Measurements from ENCODE around the gene MAGI2. TPM values are rescaled to one million over a fixed set of nuclear protein-coding genes. Genes with fewer than 3 reads are reported as not detected.

The MAGI2 gene
- total RNA-seq, 1 experiment from 2014 or later = 0.22 TPM

DNA sequence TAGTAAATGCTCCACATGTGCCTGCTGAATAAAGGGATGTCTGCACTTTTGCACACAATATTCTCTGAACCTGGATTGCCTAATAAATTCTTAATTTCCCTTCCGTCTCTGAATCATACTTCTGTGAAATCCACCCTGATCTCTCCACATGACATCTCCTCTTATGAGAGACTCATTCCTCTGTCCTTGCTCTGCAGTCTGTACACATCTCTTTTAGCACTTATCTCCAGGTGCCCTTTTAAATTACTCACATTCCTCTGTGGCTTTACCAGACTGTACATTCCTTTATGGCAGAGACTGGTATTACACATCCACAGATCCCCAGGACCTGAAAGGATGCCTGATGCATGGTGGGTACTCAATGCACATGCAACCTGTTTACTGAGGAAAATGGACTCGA lies 1127.3 kb downstream of the MAGI2 start:
- Histone ChIP-seq H3K9me3 (ENCODE audit: control insufficient read depth in 1 of 2, insufficient read depth in 1 of 2, low read depth in 1 of 2, low read length in 2 of 2) (no peaks in the 10 kb centered on the region), H4K20me1 (ENCODE audit: insufficient read depth) (no peaks in the 10 kb centered on the region; the same call in 1 of the 2 replicates), H3K4me2 (ENCODE audit: low read length) (no peak overlapping the region), H2AFZ (ENCODE audit: low read depth, low read length, poor library complexity, severe bottlenecking) (no peak overlapping the region), H3K27me3 (ENCODE audit: insufficient read depth, low read length) (peaks cover 24% of the 10 kb centered on the region; the same call in 1 of the 2 replicates), H3K79me2 (ENCODE audit: insufficient read depth, low read length) (no peaks in the 10 kb centered on the region), H3K9me2 (ENCODE audit: insufficient read depth) (no peaks in the 10 kb centered on the region), H3K27ac (ENCODE audit: low read depth, low read length) (no peak overlapping the region), H3K36me3 (ENCODE audit: control insufficient read depth in 1 of 2, insufficient read depth in 2 of 2, low read length in 2 of 2) (no peaks in the 10 kb centered on the region), H3K4me3 (replicated peaks in 1 of 2; ENCODE audit: low read depth in 1 of 2, low read length in 2 of 2) (no peak overlapping the region), H3K4me1 (ENCODE audit: control insufficient read depth in 1 of 2, insufficient read depth in 2 of 2, low read length in 2 of 2) (no peaks in the 10 kb centered on the region), H3K9ac (ENCODE audit: low read length) (no peak overlapping the region)
- no peak for DNase-seq (ENCODE audit: low read depth, low spot score)
- BruUV-seq (replicated peaks) = no TSS peak
- ChIA-PET RAD21 (ENCODE audit: low non-redundant PET in 1 of 2, low total read pairs in 2 of 2, uncharacterized antibody in 2 of 2, unreplicated experiment in 2 of 2) (no interaction called here), POLR2A (no interaction called here), CTCF (no interaction called here)
- ATAC-seq = peak; percentile 46
- intact Hi-C loops (cut with micrococcal nuclease) = no loop called here
- no peak for TF ChIP-seq ELF1 (IDR thresholded peaks at IDR 0.05; ENCODE audit: borderline replicate concordance, low read depth)
- TF ChIP-seq, protein P1, sequence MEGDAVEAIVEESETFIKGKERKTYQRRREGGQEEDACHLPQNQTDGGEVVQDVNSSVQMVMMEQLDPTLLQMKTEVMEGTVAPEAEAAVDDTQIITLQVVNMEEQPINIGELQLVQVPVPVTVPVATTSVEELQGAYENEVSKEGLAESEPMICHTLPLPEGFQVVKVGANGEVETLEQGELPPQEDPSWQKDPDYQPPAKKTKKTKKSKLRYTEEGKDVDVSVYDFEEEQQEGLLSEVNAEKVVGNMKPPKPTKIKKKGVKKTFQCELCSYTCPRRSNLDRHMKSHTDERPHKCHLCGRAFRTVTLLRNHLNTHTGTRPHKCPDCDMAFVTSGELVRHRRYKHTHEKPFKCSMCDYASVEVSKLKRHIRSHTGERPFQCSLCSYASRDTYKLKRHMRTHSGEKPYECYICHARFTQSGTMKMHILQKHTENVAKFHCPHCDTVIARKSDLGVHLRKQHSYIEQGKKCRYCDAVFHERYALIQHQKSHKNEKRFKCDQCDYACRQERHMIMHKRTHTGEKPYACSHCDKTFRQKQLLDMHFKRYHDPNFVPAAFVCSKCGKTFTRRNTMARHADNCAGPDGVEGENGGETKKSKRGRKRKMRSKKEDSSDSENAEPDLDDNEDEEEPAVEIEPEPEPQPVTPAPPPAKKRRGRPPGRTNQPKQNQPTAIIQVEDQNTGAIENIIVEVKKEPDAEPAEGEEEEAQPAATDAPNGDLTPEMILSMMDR (IDR thresholded peaks at IDR 0.05 in 2 of 3, conservative IDR thresholded peaks at IDR 0.05 in 1 of 3; ENCODE audit: borderline replicate concordance in 1 of 3, insufficient read depth in 1 of 3, low read depth in 2 of 3, low read length in 2 of 3) = 0 out of 6 replicates have a peak, but pooled peaks of 1 of the 3 experiments have one; percentile 7

DNA sequence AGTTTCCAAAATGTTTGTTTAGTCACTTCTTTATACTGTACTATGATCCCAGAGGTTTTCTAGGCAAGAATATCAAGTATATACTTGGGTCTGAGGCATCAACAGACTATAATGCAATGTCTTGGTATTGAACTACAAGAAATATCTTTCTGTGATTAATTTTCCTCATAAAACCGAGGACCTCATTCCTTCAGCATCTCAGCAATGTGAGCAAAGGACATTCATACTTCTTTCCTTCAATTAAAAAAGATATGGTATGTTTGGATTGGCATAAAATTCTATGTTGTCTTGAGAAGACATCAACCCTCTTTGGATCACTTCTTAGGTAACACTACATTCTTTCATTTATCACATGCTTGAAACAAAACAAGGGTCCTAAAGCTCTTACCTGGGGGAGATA lies 1130.3 kb downstream of the MAGI2 start:
- Histone ChIP-seq H4K20me1 (ENCODE audit: insufficient read depth) (no peaks in the 10 kb centered on the region; the same call in 1 of the 2 replicates), H2AFZ (ENCODE audit: low read depth, low read length, poor library complexity, severe bottlenecking) (no peak overlapping the region), H3K4me2 (ENCODE audit: low read length) (no peak overlapping the region), H3K36me3 (ENCODE audit: control insufficient read depth in 1 of 2, insufficient read depth in 2 of 2, low read length in 2 of 2) (no peaks in the 10 kb centered on the region), H3K9me3 (ENCODE audit: control insufficient read depth in 1 of 2, insufficient read depth in 1 of 2, low read depth in 1 of 2, low read length in 2 of 2) (no peaks in the 10 kb centered on the region), H3K27me3 (ENCODE audit: insufficient read depth, low read length) (peaks cover 18% of the 10 kb centered on the region; the same call in 1 of the 2 replicates), H3K4me3 (replicated peaks in 1 of 2; ENCODE audit: low read depth in 1 of 2, low read length in 2 of 2) (no peak overlapping the region), H3K9me2 (ENCODE audit: insufficient read depth) (no peaks in the 10 kb centered on the region), H3K9ac (ENCODE audit: low read length) (no peak overlapping the region), H3K27ac (ENCODE audit: low read depth, low read length) (no peak overlapping the region), H3K79me2 (ENCODE audit: insufficient read depth, low read length) (no peaks in the 10 kb centered on the region), H3K4me1 (ENCODE audit: control insufficient read depth in 1 of 2, insufficient read depth in 2 of 2, low read length in 2 of 2) (no peaks in the 10 kb centered on the region)
- no TSS peak for BruUV-seq (replicated peaks)
- ATAC-seq (no peak), DNase-seq (ENCODE audit: low read depth, low spot score) (no peak)
- intact Hi-C loops (cut with micrococcal nuclease) = no loop called here
- CTCF ChIA-PET = no interaction called here
- POLR2A ChIA-PET = no interaction called here
- RAD21 ChIA-PET (ENCODE audit: low non-redundant PET in 1 of 2, low total read pairs in 2 of 2, uncharacterized antibody in 2 of 2, unreplicated experiment in 2 of 2) = no interaction called here
- TF ChIP-seq EZH2 (IDR thresholded peaks at IDR 0.05) (no peak), RAD21 (IDR thresholded peaks at IDR 0.05; ENCODE audit: low read depth) (no peak), ZFX (IDR thresholded peaks at IDR 0.05) (no peak), SP1 (IDR thresholded peaks at IDR 0.05; ENCODE audit: low read depth) (no peak), CEBPB (IDR thresholded peaks at IDR 0.05; ENCODE audit: low read depth) (no peak), YY1 (IDR thresholded peaks at IDR 0.05; ENCODE audit: extremely low read depth, insufficient replicate concordance, low read depth, low read length) (no peak), JUND (IDR thresholded peaks at IDR 0.05) (no peak), TCF7L2 (IDR thresholded peaks at IDR 0.05; ENCODE audit: borderline replicate concordance, extremely low read depth, insufficient read depth, insufficient read length) (no peak), EGR1 (IDR thresholded peaks at IDR 0.05; ENCODE audit: low read depth) (no peak), SIN3A (IDR thresholded peaks at IDR 0.05; ENCODE audit: low read depth) (no peak), ZNF274 (IDR thresholded peaks at IDR 0.05; ENCODE audit: low read depth, low read length) (no peak), CBX3 (IDR thresholded peaks at IDR 0.05; ENCODE audit: low read depth) (no peak), POLR2A (IDR thresholded peaks at IDR 0.05; ENCODE audit: borderline replicate concordance, extremely low read depth, insufficient read depth, insufficient read length) (no peak)
- TF ChIP-seq, protein P2, sequence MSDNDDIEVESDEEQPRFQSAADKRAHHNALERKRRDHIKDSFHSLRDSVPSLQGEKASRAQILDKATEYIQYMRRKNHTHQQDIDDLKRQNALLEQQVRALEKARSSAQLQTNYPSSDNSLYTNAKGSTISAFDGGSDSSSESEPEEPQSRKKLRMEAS (IDR thresholded peaks at IDR 0.05) = no peak
- TF ChIP-seq, protein P3, sequence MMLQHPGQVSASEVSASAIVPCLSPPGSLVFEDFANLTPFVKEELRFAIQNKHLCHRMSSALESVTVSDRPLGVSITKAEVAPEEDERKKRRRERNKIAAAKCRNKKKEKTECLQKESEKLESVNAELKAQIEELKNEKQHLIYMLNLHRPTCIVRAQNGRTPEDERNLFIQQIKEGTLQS (IDR thresholded peaks at IDR 0.05) = no peak
- TF ChIP-seq, protein P4, sequence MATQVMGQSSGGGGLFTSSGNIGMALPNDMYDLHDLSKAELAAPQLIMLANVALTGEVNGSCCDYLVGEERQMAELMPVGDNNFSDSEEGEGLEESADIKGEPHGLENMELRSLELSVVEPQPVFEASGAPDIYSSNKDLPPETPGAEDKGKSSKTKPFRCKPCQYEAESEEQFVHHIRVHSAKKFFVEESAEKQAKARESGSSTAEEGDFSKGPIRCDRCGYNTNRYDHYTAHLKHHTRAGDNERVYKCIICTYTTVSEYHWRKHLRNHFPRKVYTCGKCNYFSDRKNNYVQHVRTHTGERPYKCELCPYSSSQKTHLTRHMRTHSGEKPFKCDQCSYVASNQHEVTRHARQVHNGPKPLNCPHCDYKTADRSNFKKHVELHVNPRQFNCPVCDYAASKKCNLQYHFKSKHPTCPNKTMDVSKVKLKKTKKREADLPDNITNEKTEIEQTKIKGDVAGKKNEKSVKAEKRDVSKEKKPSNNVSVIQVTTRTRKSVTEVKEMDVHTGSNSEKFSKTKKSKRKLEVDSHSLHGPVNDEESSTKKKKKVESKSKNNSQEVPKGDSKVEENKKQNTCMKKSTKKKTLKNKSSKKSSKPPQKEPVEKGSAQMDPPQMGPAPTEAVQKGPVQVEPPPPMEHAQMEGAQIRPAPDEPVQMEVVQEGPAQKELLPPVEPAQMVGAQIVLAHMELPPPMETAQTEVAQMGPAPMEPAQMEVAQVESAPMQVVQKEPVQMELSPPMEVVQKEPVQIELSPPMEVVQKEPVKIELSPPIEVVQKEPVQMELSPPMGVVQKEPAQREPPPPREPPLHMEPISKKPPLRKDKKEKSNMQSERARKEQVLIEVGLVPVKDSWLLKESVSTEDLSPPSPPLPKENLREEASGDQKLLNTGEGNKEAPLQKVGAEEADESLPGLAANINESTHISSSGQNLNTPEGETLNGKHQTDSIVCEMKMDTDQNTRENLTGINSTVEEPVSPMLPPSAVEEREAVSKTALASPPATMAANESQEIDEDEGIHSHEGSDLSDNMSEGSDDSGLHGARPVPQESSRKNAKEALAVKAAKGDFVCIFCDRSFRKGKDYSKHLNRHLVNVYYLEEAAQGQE (IDR thresholded peaks at IDR 0.05; ENCODE audit: low read depth) = no peak
